Mucosa of rectum (tissue), 2 donors: ENCODE results near the gene ZNF560.
A peak's percentile ranks its signal among the peaks of the same experiment; 100 is the strongest.

Experiments
- H3K27ac ChIP-seq, 2 donors: one replicate each; pipeline ENCODE4 v1.7.0; 2013; ENCODE audit warnings: inconsistent platforms in 2 of 2, low read depth in 2 of 2, low read length in 2 of 2
- H3K27me3 ChIP-seq, 2 donors: one replicate each; pipeline ENCODE4 v1.7.0; 2013; ENCODE audit warnings: low read length in 2 of 2; ENCODE audit not compliant: control insufficient read depth in 2 of 2, insufficient read depth in 2 of 2
- H3K36me3 ChIP-seq, 2 donors: one replicate each; pipeline ENCODE4 v1.7.0; 2013; ENCODE audit warnings: low read length in 2 of 2; ENCODE audit not compliant: control insufficient read depth in 2 of 2, insufficient read depth in 2 of 2
- H3K4me1 ChIP-seq, 2 donors: one replicate each; pipeline ENCODE4 v1.7.0; 2013; ENCODE audit warnings: low read length in 2 of 2, mild to moderate bottlenecking in 1 of 2; ENCODE audit not compliant: control insufficient read depth in 2 of 2, insufficient read depth in 2 of 2
- H3K4me3 ChIP-seq, 2 donors: one replicate each; pipeline ENCODE4 v1.7.0; 2013; ENCODE audit warnings: low read length in 2 of 2
- H3K9ac ChIP-seq, 2 donors: one replicate each; pipeline ENCODE4 v1.7.0; 2013; ENCODE audit warnings: low read length in 2 of 2, low read depth in 1 of 2, mild to moderate bottlenecking in 1 of 2
- H3K9me3 ChIP-seq, 2 donors: one replicate each; pipeline ENCODE4 v1.7.0; 2013; ENCODE audit warnings: low read length in 2 of 2; ENCODE audit not compliant: control insufficient read depth in 2 of 2
- donor health status: healthy.
- donor health status: Normal muscosa, but diverticular disease.

Gene ZNF560

DNA sequence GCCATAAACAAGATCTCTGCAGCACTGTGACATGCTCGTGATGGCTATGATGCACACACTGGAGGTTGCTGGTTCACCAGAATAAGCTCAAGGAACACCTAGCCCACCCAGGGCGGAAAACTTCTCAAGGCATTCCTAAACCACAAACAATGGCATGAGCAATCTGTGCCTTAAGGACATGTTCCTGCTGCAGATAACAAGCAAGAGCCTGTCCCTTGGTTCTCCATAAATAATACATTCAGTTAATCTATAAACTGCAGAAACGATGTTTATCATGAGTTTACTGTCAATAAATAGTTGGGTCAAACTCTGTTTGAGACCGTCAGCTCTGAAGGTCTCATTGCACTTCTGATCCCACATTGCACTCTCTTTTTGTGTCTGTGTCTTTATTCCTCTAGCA lies 44.5 kb downstream of the ZNF560 start:
- H3K9me3 ChIP-seq = peaks cover 13 to 16% of the 10 kb centered on the region in 2 donors

GRCh38 chr19:9445037-9445436 lies 53.4 kb downstream of the ZNF560 start:
- Histone ChIP-seq H3K9ac (no peak overlapping the region), H3K9me3 (peaks cover 13 to 14% of the 10 kb centered on the region in 2 donors), H3K4me1 (no peaks in the 10 kb centered on the region), H3K27me3 (no peaks in the 10 kb centered on the region), H3K36me3 (no peaks in the 10 kb centered on the region), H3K27ac (no peak overlapping the region), H3K4me3 (no peak overlapping the region)

More for the DNA sequence above, 44.5 kb downstream of the ZNF560 start:
- H3K9ac ChIP-seq = no peak overlapping the region
- no peaks in the 10 kb centered on the region for H3K36me3 ChIP-seq
- no peaks in the 10 kb centered on the region for H3K4me1 ChIP-seq
- no peaks in the 10 kb centered on the region for H3K27me3 ChIP-seq
- H3K27ac ChIP-seq = no peak overlapping the region
- no peak overlapping the region for H3K4me3 ChIP-seq

DNA sequence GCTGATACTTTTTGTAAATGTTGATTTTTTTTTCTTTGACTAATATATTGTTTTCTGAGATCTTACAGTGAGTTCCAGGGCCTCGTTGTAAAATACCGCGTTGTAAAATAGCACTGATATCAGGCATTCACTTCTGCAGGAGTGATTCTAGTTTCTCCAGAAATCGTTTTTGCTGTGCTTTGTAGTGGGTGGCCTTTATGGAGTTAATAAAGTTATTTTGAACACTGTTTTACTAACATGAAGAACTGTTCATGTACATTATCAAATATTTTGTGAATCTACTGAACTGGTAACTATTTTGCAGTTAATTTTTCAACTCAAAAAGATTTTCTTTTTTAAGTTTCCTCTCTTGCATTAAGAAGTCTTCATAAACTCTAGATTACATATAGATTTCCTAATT lies 62.1 kb downstream of the ZNF560 start:
- H3K4me3 ChIP-seq = no peak overlapping the region
- H3K9me3 ChIP-seq = peaks cover 0 to 1% of the 10 kb centered on the region in 2 donors
- no peak overlapping the region for H3K27ac ChIP-seq
- H3K9ac ChIP-seq = no peak overlapping the region
- peaks cover 12 to 13% of the 10 kb centered on the region in 2 donors for H3K36me3 ChIP-seq
- H3K4me1 ChIP-seq = peaks cover 10 to 16% of the 10 kb centered on the region in 2 donors
- no peaks in the 10 kb centered on the region for H3K27me3 ChIP-seq

DNA sequence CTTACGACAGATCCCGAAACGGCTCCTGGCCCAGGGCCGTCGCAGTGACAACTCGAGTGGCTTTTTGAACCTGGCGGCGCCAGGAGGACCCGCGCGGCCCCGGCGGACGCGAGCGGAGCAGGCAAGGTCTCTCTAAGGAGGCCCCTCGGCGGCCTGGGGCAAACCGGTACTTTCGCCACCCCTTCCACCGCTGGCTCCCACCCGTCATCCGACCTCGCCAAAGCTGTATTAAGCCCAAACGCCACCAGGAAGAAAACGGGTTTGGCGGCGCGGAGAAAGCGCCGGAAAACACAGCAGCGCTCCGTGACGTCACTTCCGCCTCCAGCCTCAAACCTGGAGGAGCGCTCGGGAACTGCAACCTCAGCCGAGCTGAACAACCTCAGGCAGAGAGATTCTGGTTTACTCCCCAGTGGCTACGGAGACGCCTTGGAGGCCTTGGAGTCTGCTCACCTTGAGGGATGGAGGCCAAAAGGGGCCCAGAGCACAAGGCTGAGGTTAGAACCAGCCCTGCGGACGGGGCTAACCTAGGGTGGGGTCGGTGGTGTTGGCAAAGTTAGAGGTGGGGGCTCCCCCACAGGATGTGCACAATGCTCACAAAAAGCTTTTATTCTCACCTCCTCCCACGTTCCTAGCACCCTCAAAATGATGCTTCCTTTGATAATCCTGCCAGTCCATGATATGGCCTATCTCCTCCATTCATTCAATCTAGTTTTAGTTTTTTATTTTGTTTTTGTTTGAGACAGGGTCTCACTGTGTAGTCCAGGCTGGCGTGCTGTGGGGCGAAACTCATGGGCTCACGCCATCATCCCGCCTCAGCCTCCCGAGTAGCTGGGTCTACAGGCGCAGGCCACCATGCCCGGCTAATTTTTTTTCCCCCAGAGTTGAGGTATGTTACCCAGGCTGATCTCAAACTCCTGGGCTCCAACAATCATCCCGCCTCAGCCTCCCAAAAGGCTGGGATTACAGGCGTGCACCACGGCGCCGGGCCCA lies 62.8 kb downstream of the ZNF560 start, which contains the start of gene ZNF266:
Gene ZNF266, minus strand, starts transcription at position 295 of the 990 bp plus-strand sequence. CDS start 15,484 bp downstream, outside the sequence.
- Histone ChIP-seq H3K36me3 (peaks cover 19 to 20% of the 10 kb centered on the region in 2 donors), H3K4me3 (peak within 1 kb of the TSS; percentile 89 to 95), H3K9ac (peak within 1 kb of the TSS; percentile 83 to 93), H3K27me3 (no peaks in the 10 kb centered on the region), H3K27ac (peak within 1 kb of the TSS; percentile 86 to 88), H3K9me3 (no peaks in the 10 kb centered on the region), H3K4me1 (peaks cover 10 to 16% of the 10 kb centered on the region in 2 donors)

- Histone ChIP-seq H3K27ac (no peak overlapping the region), H3K9ac (no peak overlapping the region), H3K4me3 (no peak overlapping the region), H3K4me1 (peaks cover 10 to 16% of the 10 kb centered on the region in 2 donors), H3K36me3 (peaks cover 35% of the 10 kb centered on the region in 2 donors), H3K27me3 (no peaks in the 10 kb centered on the region), H3K9me3 (peaks cover 0 to 5% of the 10 kb centered on the region in 2 donors)
These were observed 66.9 kb downstream of the ZNF560 start for GRCh38 chr19:9431475-9431874.

DNA sequence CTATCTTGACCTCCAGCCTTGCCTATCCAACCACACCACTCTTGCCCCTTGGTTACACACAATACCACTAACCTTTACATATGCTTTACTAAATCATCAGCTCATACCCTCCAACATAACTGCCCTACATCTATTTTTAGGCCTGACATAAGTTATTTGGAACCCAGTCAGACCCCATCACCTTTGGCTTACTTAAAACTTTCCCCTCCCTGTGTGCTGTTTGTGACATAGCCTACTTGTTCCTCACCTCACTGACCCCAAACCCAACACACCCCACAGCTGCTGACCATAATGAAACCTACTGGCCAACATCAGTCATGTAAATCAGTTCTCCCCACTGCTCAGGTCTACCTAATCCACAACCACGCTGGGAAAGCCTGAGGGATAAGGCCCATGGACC lies 68.0 kb downstream of the ZNF560 start:
- H3K9me3 ChIP-seq = peaks cover 0 to 8% of the 10 kb centered on the region in 2 donors
- H3K4me3 ChIP-seq = no peak overlapping the region
- H3K9ac ChIP-seq = no peak overlapping the region
- no peaks in the 10 kb centered on the region for H3K27me3 ChIP-seq
- no peak overlapping the region for H3K27ac ChIP-seq
- H3K36me3 ChIP-seq = peaks cover 40 to 42% of the 10 kb centered on the region in 2 donors
- peaks cover 5 to 11% of the 10 kb centered on the region in 2 donors for H3K4me1 ChIP-seq

- Histone ChIP-seq H3K4me1 (no peaks in the 10 kb centered on the region), H3K9me3 (peaks cover 0 to 14% of the 10 kb centered on the region in 2 donors), H3K27me3 (no peaks in the 10 kb centered on the region), H3K36me3 (peaks cover 60 to 63% of the 10 kb centered on the region in 2 donors), H3K9ac (no peak overlapping the region), H3K4me3 (no peak overlapping the region), H3K27ac (no peak overlapping the region)
These were observed 70.5 kb downstream of the ZNF560 start for GRCh38 chr19:9427941-9428340.
